CD14-positive monocyte (primary cell): ENCODE results near the gene ZDHHC13. TPM values are rescaled to one million over a fixed set of nuclear protein-coding genes. Genes with fewer than 3 reads are reported as not detected.
A peak's percentile ranks its signal among the peaks of the same experiment; 100 is the strongest.

Experiments
- DNase-seq, 3 donors: peaks; one replicate each; pipeline ENCODE4 v3.0.0-alpha.2; 2011 to 2022
- H2AFZ ChIP-seq: 2 replicates; pipeline ENCODE4 v1.6.0; 2012; ENCODE audit warnings: mild to moderate bottlenecking, low read depth, low read length, inconsistent platforms; ENCODE audit not compliant: insufficient read depth, poor library complexity, severe bottlenecking
- H3K27ac ChIP-seq, 2 donors: 1 replicate in 1 of 2; 2 replicates in 1 of 2; pipeline ENCODE4 v1.5.1; 2012 to 2013; ENCODE audit warnings: low read length in 2 of 2, control low read depth in 1 of 2, inconsistent platforms in 1 of 2, low read depth in 1 of 2, mild to moderate bottlenecking in 1 of 2
- H3K27me3 ChIP-seq, 2 donors: one replicate each; pipeline versions ENCODE4 v1.6.0 to v1.6.1; 2011 to 2013; ENCODE audit warnings: low read length in 2 of 2; ENCODE audit not compliant: control insufficient read depth in 2 of 2, insufficient read depth in 2 of 2
- H3K36me3 ChIP-seq, 2 donors: replicated peaks in 1 of 2; 1 replicate in 1 of 2; 2 replicates in 1 of 2; pipeline versions ENCODE4 v1.5.1 to v1.6.1; 2012 to 2013; ENCODE audit warnings: low read length in 2 of 2, control low read depth in 1 of 2, inconsistent platforms in 1 of 2, mild to moderate bottlenecking in 1 of 2; ENCODE audit not compliant: insufficient read depth in 2 of 2, control insufficient read depth in 1 of 2
- H3K4me1 ChIP-seq, 2 donors: 1 replicate in 1 of 2; 2 replicates in 1 of 2; pipeline versions ENCODE4 v1.5.1 to v1.6.1; 2012 to 2013; ENCODE audit warnings: low read length in 2 of 2, control low read depth in 1 of 2, inconsistent platforms in 1 of 2, mild to moderate bottlenecking in 1 of 2, moderate library complexity in 1 of 2; ENCODE audit not compliant: insufficient read depth in 2 of 2, control insufficient read depth in 1 of 2
- H3K4me2 ChIP-seq: replicated peaks from 2 replicates; pipeline ENCODE3; 2012; ENCODE audit warnings: low read length, moderate library complexity, mild to moderate bottlenecking; ENCODE audit not compliant: poor library complexity, severe bottlenecking; ENCODE audit errors: extremely low read depth
- H3K4me3 ChIP-seq, 3 experiments: fragments of 200-600 bp in 1 of 3; sonication (generic) in 1 of 3; replicated peaks in 1 of 3; 1 replicate in 2 of 3; 2 replicates in 1 of 3; pipeline ENCODE4 v1.5.1; 2011 to 2013; ENCODE audit warnings: low read length in 3 of 3, mild to moderate bottlenecking in 3 of 3, control low read depth in 2 of 3, low read depth in 2 of 3, inconsistent platforms in 1 of 3, moderate library complexity in 1 of 3
- H3K79me2 ChIP-seq: 2 replicates; pipeline ENCODE4 v1.6.0; 2012; ENCODE audit warnings: mild to moderate bottlenecking, control low read depth, inconsistent platforms, low read length, moderate library complexity; ENCODE audit not compliant: insufficient read depth
- H3K9ac ChIP-seq: 2 replicates; pipeline ENCODE4 v1.6.0; 2017; ENCODE audit warnings: low read length, mild to moderate bottlenecking; ENCODE audit not compliant: insufficient read depth, poor library complexity, severe bottlenecking
- H3K9me3 ChIP-seq, 2 donors: replicated peaks in 1 of 2; 1 replicate in 1 of 2; 2 replicates in 1 of 2; pipeline versions ENCODE4 v1.5.1 to v1.6.1; 2012 to 2013; ENCODE audit warnings: low read length in 2 of 2, control low read depth in 1 of 2; ENCODE audit not compliant: control insufficient read depth in 1 of 2, insufficient read depth in 1 of 2
- H4K20me1 ChIP-seq: 2 replicates; pipeline ENCODE4 v1.6.0; 2012; ENCODE audit warnings: mild to moderate bottlenecking, low read length, control low read depth, moderate library complexity; ENCODE audit not compliant: insufficient read depth
- H3K27ac Mint-ChIP-seq, 7 donors: one replicate each; pipeline ENCODE4 v1.8.0; 2020; ENCODE audit warnings: mild to moderate bottlenecking in 7 of 7, mixed read lengths in 7 of 7, moderate library complexity in 6 of 7, inconsistent platforms in 2 of 7
- H3K27me3 Mint-ChIP-seq, 3 donors: one replicate each; pipeline ENCODE4 v1.8.0; 2021 to 2022; ENCODE audit warnings: low read depth in 3 of 3, mild to moderate bottlenecking in 3 of 3, mixed read lengths in 3 of 3, moderate library complexity in 3 of 3, inconsistent platforms in 1 of 3
- H3K36me3 Mint-ChIP-seq, 2 donors: one replicate each; pipeline ENCODE4 v1.8.0; 2020; ENCODE audit warnings: mixed read lengths in 2 of 2, inconsistent platforms in 1 of 2, mild to moderate bottlenecking in 1 of 2
- H3K4me1 Mint-ChIP-seq: one replicate; pipeline ENCODE4 v1.8.0; 2020; ENCODE audit warnings: mild to moderate bottlenecking, mixed read lengths
- H3K4me3 Mint-ChIP-seq, 2 donors: one replicate each; pipeline ENCODE4 v1.8.0; 2020; ENCODE audit warnings: mild to moderate bottlenecking in 2 of 2, mixed read lengths in 2 of 2, moderate library complexity in 1 of 2
- H3K9me3 Mint-ChIP-seq, 7 donors: one replicate each; pipeline ENCODE4 v1.8.0; 2020 to 2022; ENCODE audit warnings: mixed read lengths in 7 of 7, mild to moderate bottlenecking in 6 of 7, moderate library complexity in 6 of 7, inconsistent platforms in 2 of 7
- CTCF ChIP-seq: fragments of 200-600 bp; IDR thresholded peaks from one replicate; pipeline ENCODE4 v1.8.0; 2022; ENCODE audit warnings: antibody characterized with exemption, mild to moderate bottlenecking
- WGBS: methylation state at CpG from one replicate; pipeline ENCODE4 v1.1.5; 2013; ENCODE audit warnings: missing lambda C conversion rate; ENCODE audit not compliant: insufficient coverage; 5-methylcytosine and 5-hydroxymethylcytosine counted together
- intact Hi-C, 2 donors: fragments of 100-400 bp; cut with micrococcal nuclease; formaldehyde crosslinking; loops; one replicate each; pipeline versions ENCODE4 v1.15.0 to v1.15.1; 2023
- polyA plus RNA-seq, 3 donors: library from polyadenylated mRNA; depleted of rRNA in 1 of 3; unstranded in 2 of 3; stranded (reverse) in 1 of 3; fragments of 300-500 nt in 2 of 3; fragments of >200 nt in 1 of 3; fragmentation: Illumina TruSeq in 2 of 3; gene quantifications; 1 replicate in 2 of 3; 2 replicates in 1 of 3; pipeline ENCODE4 v1.2.3, GENCODE V29; 2012 to 2021

The ZDHHC13 gene
- polyA plus RNA-seq, 3 donors = 5.6 to 7.5 (median 5.6) TPM

GRCh38 chr11:19075636-19076035, 41.3 kb upstream of the ZDHHC13 start:
- H3K9me3 ChIP-seq = no peaks in the 10 kb centered on the region
- no peak overlapping the region for H3K4me2 ChIP-seq
- WGBS = 84% methylated on average over 2 of the region's 3 CpGs
- H3K27ac ChIP-seq = no peak overlapping the region
- no peaks in the 10 kb centered on the region for H3K4me1 ChIP-seq
- peaks cover 5% of the 10 kb centered on the region for H3K4me1 Mint-ChIP-seq
- H3K4me3 Mint-ChIP-seq = no peak overlapping the region
- H3K27me3 Mint-ChIP-seq = peaks cover 0 to 5% (median 4%) of the 10 kb centered on the region in 3 donors
- no peak for TF ChIP-seq CTCF
- H3K36me3 ChIP-seq = no peaks in the 10 kb centered on the region
- H3K9ac ChIP-seq = no peak overlapping the region
- intact Hi-C loops = no loop called here
- no peaks in the 10 kb centered on the region for H3K27me3 ChIP-seq
- H3K79me2 ChIP-seq = no peaks in the 10 kb centered on the region
- H3K9me3 Mint-ChIP-seq = no peaks in the 10 kb centered on the region
- DNase-seq = no peak
- no peak overlapping the region for H2AFZ ChIP-seq
- H4K20me1 ChIP-seq = no peaks in the 10 kb centered on the region
- H3K27ac Mint-ChIP-seq = no peak overlapping the region
- no peaks in the 10 kb centered on the region for H3K36me3 Mint-ChIP-seq
- H3K4me3 ChIP-seq = no peak overlapping the region

GRCh38 chr11:19076744-19077589, 40.0 kb upstream of the ZDHHC13 start:
- Mint-ChIP-seq H3K27me3 (peaks cover 0 to 7% (median 5%) of the 10 kb centered on the region in 3 donors), H3K27ac (no peak overlapping the region), H3K36me3 (no peaks in the 10 kb centered on the region), H3K4me3 (no peak overlapping the region), H3K9me3 (no peaks in the 10 kb centered on the region), H3K4me1 (no peaks in the 10 kb centered on the region)
- no peak overlapping the region for H3K4me2 ChIP-seq
- no peaks in the 10 kb centered on the region for H3K27me3 ChIP-seq
- H3K36me3 ChIP-seq = no peaks in the 10 kb centered on the region
- H3K27ac ChIP-seq = no peak overlapping the region
- H3K9ac ChIP-seq = no peak overlapping the region
- H3K9me3 ChIP-seq = no peaks in the 10 kb centered on the region
- H3K4me1 ChIP-seq = no peaks in the 10 kb centered on the region
- H3K79me2 ChIP-seq = no peaks in the 10 kb centered on the region
- intact Hi-C loops = no loop called here
- H2AFZ ChIP-seq = peak overlapping the region; percentile 30
- DNase-seq = peak; percentile 14 to 44 (median 28)
- TF ChIP-seq CTCF = peak; percentile 98
- WGBS = 62% methylated on average over 3 of the region's 10 CpGs
- no peak overlapping the region for H3K4me3 ChIP-seq
- H4K20me1 ChIP-seq = no peaks in the 10 kb centered on the region
